HCT116 (cell line): ENCODE measurements around the gene APBB1IP. TPM values are rescaled to one million over a fixed set of nuclear protein-coding genes. Genes with fewer than 3 reads are reported as not detected.

Experiments
- ATAC-seq: fragments of 200-7000 bp; cut with Tn5 transposase; 2 replicates; pipeline ENCODE4 v1.9.1; 2020; ENCODE audit warnings: mild to moderate bottlenecking, moderate library complexity
- BruUV-seq: library from RNA; stranded (reverse); fragments of 400-500 nt; replicated peaks from 2 replicates; lab custom pipeline; 2021; lab: Mats Ljungman, UMichigan
- CTCF ChIA-PET: fragments of 300-600 bp; sonication (Branson Sonifier 250); formaldehyde crosslinking; loops from one replicate; lab custom pipeline; 2021; ENCODE audit warnings: antibody characterized with exemption; lab: Charles Lee
- POLR2A ChIA-PET: fragments of 300-600, 350-600 bp; sonication (Branson Sonifier 250); formaldehyde crosslinking; loops from one replicate; lab custom pipeline; 2021; ENCODE audit warnings: antibody characterized with exemption; lab: Charles Lee
- RAD21 ChIA-PET, 2 experiments: fragments of 300-600 bp; sonication (Branson Sonifier 250); formaldehyde crosslinking; loops; one replicate each; lab custom pipeline; 2023; ENCODE audit warnings: low total read pairs in 2 of 2; ENCODE audit not compliant: uncharacterized antibody in 2 of 2, unreplicated experiment in 2 of 2, low non-redundant PET in 1 of 2; lab: Charles Lee
- DNase-seq: peaks from one replicate; pipeline ENCODE4 v3.0.0-alpha.2; 2010; ENCODE audit warnings: low read depth, low spot score
- H2AFZ ChIP-seq: fragments of 200-600 bp; shearing (Covaris generic), sonication (generic); 2 replicates; pipeline ENCODE4 v1.6.1; 2017; ENCODE audit warnings: low read depth, mixed run types, mixed read lengths, antibody characterized with exemption, low read length; ENCODE audit not compliant: poor library complexity, severe bottlenecking
- H3K27ac ChIP-seq: 2 replicates; pipeline ENCODE4 v1.5.1; 2012; ENCODE audit warnings: low read depth, low read length
- H3K27me3 ChIP-seq: fragments of 200-600 bp; sonication (generic); 2 replicates; pipeline ENCODE4 v1.6.1; 2016; ENCODE audit warnings: mixed run types, low read length, mixed read lengths; ENCODE audit not compliant: insufficient read depth
- H3K36me3 ChIP-seq, 2 experiments: fragments of 200-500 bp in 1 of 2; fragments of 200-600 bp in 1 of 2; sonication (Bioruptor generic) in 1 of 2; sonication (generic) in 1 of 2; 2 replicates each; pipeline versions ENCODE4 v1.5.1 to v1.6.1; 2014 to 2016; ENCODE audit warnings: low read length in 2 of 2, inconsistent platforms in 1 of 2, mixed read lengths in 1 of 2, mixed run types in 1 of 2; ENCODE audit not compliant: insufficient read depth in 2 of 2, control insufficient read depth in 1 of 2
- H3K4me1 ChIP-seq, 2 experiments: fragments of 200-600 bp in 1 of 2; sonication (generic) in 1 of 2; 2 replicates each; pipeline versions ENCODE4 v1.5.1 to v1.6.1; 2012 to 2017; ENCODE audit warnings: low read length in 2 of 2, inconsistent platforms in 1 of 2, mild to moderate bottlenecking in 1 of 2, mixed read lengths in 1 of 2, mixed run types in 1 of 2, moderate library complexity in 1 of 2; ENCODE audit not compliant: insufficient read depth in 2 of 2, control insufficient read depth in 1 of 2
- H3K4me2 ChIP-seq: fragments of 200-600 bp; sonication (generic); 2 replicates; pipeline ENCODE4 v1.6.1; 2017; ENCODE audit warnings: mixed run types, low read length, mixed read lengths
- H3K4me3 ChIP-seq, 2 experiments: fragments of 200-600 bp in 1 of 2; sonication (generic) in 1 of 2; replicated peaks in 1 of 2; 2 replicates each; pipeline ENCODE4 v1.5.1; 2011 to 2016; ENCODE audit warnings: low read length in 2 of 2, control low read depth in 1 of 2, low read depth in 1 of 2, mild to moderate bottlenecking in 1 of 2, mixed read lengths in 1 of 2, mixed run types in 1 of 2
- H3K79me2 ChIP-seq: fragments of 200-600 bp; sonication (generic); 2 replicates; pipeline ENCODE4 v1.6.1; 2017; ENCODE audit warnings: mild to moderate bottlenecking, mixed run types, low read length, moderate library complexity, mixed read lengths; ENCODE audit not compliant: insufficient read depth
- H3K9ac ChIP-seq: fragments of 200-600 bp; sonication (generic); 2 replicates; pipeline ENCODE4 v1.6.1; 2016; ENCODE audit warnings: low read length, mixed read lengths
- H3K9me2 ChIP-seq: fragments of 200-600 bp; sonication (generic), shearing (Covaris generic); 2 replicates; pipeline ENCODE4 v1.6.1; 2017; ENCODE audit warnings: mixed run types, mild to moderate bottlenecking, moderate library complexity; ENCODE audit not compliant: insufficient read depth
- H3K9me3 ChIP-seq, 2 experiments: fragments of 200-500 bp in 1 of 2; fragments of 200-600 bp in 1 of 2; sonication (Bioruptor generic) in 1 of 2; sonication (generic) in 1 of 2; 2 replicates each; pipeline ENCODE4 v1.6.1; 2014 to 2017; ENCODE audit warnings: low read length in 2 of 2, mixed read lengths in 2 of 2, inconsistent platforms in 1 of 2, low read depth in 1 of 2, mild to moderate bottlenecking in 1 of 2, mixed run types in 1 of 2, moderate library complexity in 1 of 2; ENCODE audit not compliant: control insufficient read depth in 1 of 2, insufficient read depth in 1 of 2
- H4K20me1 ChIP-seq: fragments of 200-600 bp; sonication (generic), shearing (Covaris generic); 2 replicates; pipeline ENCODE4 v1.6.1; 2017; ENCODE audit warnings: mixed run types, mild to moderate bottlenecking, moderate library complexity; ENCODE audit not compliant: insufficient read depth
- CEBPB ChIP-seq: IDR thresholded peaks from 2 replicates; pipeline ENCODE4 v1.6.1; 2012; ENCODE audit warnings: low read depth
- JUND ChIP-seq: IDR thresholded peaks from 2 replicates; pipeline ENCODE4 v1.6.1; 2012
- POLR2A ChIP-seq: IDR thresholded peaks from 2 replicates; pipeline ENCODE4 v1.7.0; 2011; ENCODE audit warnings: borderline replicate concordance; ENCODE audit not compliant: insufficient read depth, insufficient read length; ENCODE audit errors: extremely low read depth
- YY1 ChIP-seq: IDR thresholded peaks from 2 replicates; pipeline ENCODE4 v1.6.1; 2011; ENCODE audit warnings: low read length, low read depth, moderate library complexity, mild to moderate bottlenecking; ENCODE audit not compliant: insufficient replicate concordance; ENCODE audit errors: extremely low read depth
- intact Hi-C: fragments of 100-400 bp; cut with micrococcal nuclease; formaldehyde crosslinking; loops from 2 replicates; pipeline ENCODE4 v1.10.0; 2022
- total RNA-seq: library from RNA; stranded (reverse); gene quantifications from one replicate; pipeline ENCODE4 v1.2.1, GENCODE V29; 2021; ENCODE audit not compliant: unreplicated experiment
- TF ChIP-seq, protein P1 (sequence below): IDR thresholded peaks from 2 replicates; pipeline ENCODE4 v1.6.1; 2011; ENCODE audit warnings: mild to moderate bottlenecking, low read length, moderate library complexity; ENCODE audit not compliant: insufficient replicate concordance; ENCODE audit errors: extremely low read depth
- TF ChIP-seq, protein P2 (sequence below), 3 experiments: fragments of 200-600 bp in 1 of 3; sonication (generic) in 1 of 3; IDR thresholded peaks in 2 of 3; conservative IDR thresholded peaks in 1 of 3; 2 replicates each; pipeline ENCODE4 v1.5.1; 2012 to 2017; ENCODE audit warnings: low read depth in 2 of 3, low read length in 2 of 3, antibody characterized with exemption in 1 of 3, borderline replicate concordance in 1 of 3, control low read depth in 1 of 3, mild to moderate bottlenecking in 1 of 3, mixed read lengths in 1 of 3, mixed run types in 1 of 3, moderate library complexity in 1 of 3; ENCODE audit not compliant: insufficient read depth in 1 of 3

APBB1IP gene
- total RNA-seq, 1 experiment from 2014 or later, result 0.27 TPM

DNA sequence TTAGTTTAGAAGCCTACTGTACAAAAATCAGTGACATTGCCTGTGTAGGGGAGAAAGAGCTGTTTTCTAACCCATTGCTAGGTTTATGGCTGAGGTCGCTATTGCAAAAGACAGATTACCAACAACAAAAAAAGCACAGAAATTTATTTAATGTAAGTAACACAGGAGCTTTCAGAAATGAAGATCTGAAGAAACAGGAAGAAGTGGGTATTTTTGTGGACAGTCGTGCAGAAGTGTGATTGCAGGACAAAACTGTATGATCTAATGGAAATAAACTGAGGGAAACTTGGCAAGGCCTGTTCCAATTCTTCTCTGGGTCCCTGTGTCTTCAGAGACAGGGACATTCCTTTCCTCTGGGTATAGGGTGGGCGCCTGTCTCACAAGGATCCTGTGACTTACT lies 87.4 kb downstream of the APBB1IP start:
- Histone ChIP-seq H3K36me3 (no peaks in the 10 kb centered on the region), H3K27ac (no peak overlapping the region), H2AFZ (no peak overlapping the region), H3K9ac (no peak overlapping the region), H3K27me3 (no peaks in the 10 kb centered on the region), H3K4me2 (no peak overlapping the region), H3K4me1 (no peaks in the 10 kb centered on the region), H3K9me2 (no peaks in the 10 kb centered on the region), H3K9me3 (no peaks in the 10 kb centered on the region), H4K20me1 (no peaks in the 10 kb centered on the region), H3K4me3 (no peak overlapping the region), H3K79me2 (no peaks in the 10 kb centered on the region)
- ChIA-PET RAD21 (no interaction called here), CTCF (interaction anchor here (2.0 kb wide), 1 partner anchor 9 kb away, joined by 13 read pairs; no protein-coding TSS in a partner anchor), POLR2A (no interaction called here)
- DNase-seq, result no peak
- TF ChIP-seq, protein P1, sequence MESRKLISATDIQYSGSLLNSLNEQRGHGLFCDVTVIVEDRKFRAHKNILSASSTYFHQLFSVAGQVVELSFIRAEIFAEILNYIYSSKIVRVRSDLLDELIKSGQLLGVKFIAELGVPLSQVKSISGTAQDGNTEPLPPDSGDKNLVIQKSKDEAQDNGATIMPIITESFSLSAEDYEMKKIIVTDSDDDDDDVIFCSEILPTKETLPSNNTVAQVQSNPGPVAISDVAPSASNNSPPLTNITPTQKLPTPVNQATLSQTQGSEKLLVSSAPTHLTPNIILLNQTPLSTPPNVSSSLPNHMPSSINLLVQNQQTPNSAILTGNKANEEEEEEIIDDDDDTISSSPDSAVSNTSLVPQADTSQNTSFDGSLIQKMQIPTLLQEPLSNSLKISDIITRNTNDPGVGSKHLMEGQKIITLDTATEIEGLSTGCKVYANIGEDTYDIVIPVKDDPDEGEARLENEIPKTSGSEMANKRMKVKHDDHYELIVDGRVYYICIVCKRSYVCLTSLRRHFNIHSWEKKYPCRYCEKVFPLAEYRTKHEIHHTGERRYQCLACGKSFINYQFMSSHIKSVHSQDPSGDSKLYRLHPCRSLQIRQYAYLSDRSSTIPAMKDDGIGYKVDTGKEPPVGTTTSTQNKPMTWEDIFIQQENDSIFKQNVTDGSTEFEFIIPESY, result no peak
- TF ChIP-seq, protein P2, sequence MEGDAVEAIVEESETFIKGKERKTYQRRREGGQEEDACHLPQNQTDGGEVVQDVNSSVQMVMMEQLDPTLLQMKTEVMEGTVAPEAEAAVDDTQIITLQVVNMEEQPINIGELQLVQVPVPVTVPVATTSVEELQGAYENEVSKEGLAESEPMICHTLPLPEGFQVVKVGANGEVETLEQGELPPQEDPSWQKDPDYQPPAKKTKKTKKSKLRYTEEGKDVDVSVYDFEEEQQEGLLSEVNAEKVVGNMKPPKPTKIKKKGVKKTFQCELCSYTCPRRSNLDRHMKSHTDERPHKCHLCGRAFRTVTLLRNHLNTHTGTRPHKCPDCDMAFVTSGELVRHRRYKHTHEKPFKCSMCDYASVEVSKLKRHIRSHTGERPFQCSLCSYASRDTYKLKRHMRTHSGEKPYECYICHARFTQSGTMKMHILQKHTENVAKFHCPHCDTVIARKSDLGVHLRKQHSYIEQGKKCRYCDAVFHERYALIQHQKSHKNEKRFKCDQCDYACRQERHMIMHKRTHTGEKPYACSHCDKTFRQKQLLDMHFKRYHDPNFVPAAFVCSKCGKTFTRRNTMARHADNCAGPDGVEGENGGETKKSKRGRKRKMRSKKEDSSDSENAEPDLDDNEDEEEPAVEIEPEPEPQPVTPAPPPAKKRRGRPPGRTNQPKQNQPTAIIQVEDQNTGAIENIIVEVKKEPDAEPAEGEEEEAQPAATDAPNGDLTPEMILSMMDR (IDR thresholded peaks at IDR 0.05 in 2 of 3, conservative IDR thresholded peaks at IDR 0.05 in 1 of 3; ENCODE audit: borderline replicate concordance in 1 of 3, insufficient read depth in 1 of 3, low read depth in 2 of 3, low read length in 2 of 3), result no peak
- TF ChIP-seq CEBPB (no peak), POLR2A (no peak), YY1 (no peak), JUND (no peak)
- intact Hi-C loops, result no loop called here
- no peak for ATAC-seq
- BruUV-seq, result no TSS peak
